Measurements from ENCODE around the gene NHSL1.
A peak's percentile ranks its signal among the peaks of the same experiment; 100 is the strongest.

Gene NHSL1

GRCh38 chr6:138451043-138451442 lies 48.3 kb downstream of the NHSL1 start:
- no peaks in the 10 kb centered on the region for H3K27me3 ChIP-seq (replicated peaks in 2 of 5; ENCODE audit: control insufficient read depth in 4 of 5, insufficient read depth in 5 of 5, low read length in 4 of 5)
- WGBS (ENCODE audit: insufficient coverage): 100% methylated on average over 3 of the region's 3 CpGs
- CTCF ChIA-PET: no interaction called here
- H3K9me3 ChIP-seq (ENCODE audit: control extremely low read depth in 1 of 5, control insufficient read depth in 4 of 5, insufficient read depth in 2 of 5, low read depth in 1 of 5, low read length in 4 of 5): no peaks in the 10 kb centered on the region
- no peaks in the 10 kb centered on the region for H3K36me3 ChIP-seq (ENCODE audit: control insufficient read depth in 4 of 4, insufficient read depth in 4 of 4, low read length in 3 of 4)
- H3K4me1 ChIP-seq (ENCODE audit: control extremely low read depth in 1 of 4, control insufficient read depth in 4 of 4, insufficient read depth in 4 of 4, low read length in 3 of 4): peaks cover 0 to 10% (median 5%) of the 10 kb centered on the region in 4 experiments
- DNase-seq: no peak
- POLR2A ChIA-PET: no interaction called here
- no peak overlapping the region for H3K4me3 ChIP-seq (ENCODE audit: control insufficient read depth in 1 of 7, extremely low read depth in 1 of 7, insufficient read depth in 4 of 7, low read depth in 2 of 7, low read length in 6 of 7)
- H3K27ac ChIP-seq (ENCODE audit: insufficient read depth in 1 of 2, low read depth in 1 of 2, low read length in 2 of 2, poor library complexity in 1 of 2, severe bottlenecking in 2 of 2): no peak overlapping the region

DNA sequence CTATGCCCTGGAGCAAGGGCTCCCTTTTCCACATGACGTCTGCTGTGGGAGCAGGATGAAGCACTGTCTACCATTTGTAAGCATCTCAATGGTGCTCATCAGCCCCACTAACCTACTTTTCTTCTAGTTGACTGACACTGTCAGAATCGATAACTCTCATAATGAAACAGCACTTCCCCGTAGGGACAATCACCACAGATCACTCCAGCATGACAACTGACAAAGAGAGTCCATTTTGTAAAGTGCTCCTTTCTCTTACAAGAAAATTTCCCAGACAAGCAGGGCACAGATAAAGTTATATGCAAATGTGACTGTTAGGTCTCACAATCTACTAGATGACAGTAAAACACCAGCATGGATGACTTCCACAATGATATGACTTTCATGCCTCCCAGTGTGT lies 48.8 kb downstream of the NHSL1 start:
- 96% methylated on average over 3 of the region's 3 CpGs for WGBS (ENCODE audit: insufficient coverage)
- no peaks in the 10 kb centered on the region for H3K27me3 ChIP-seq (replicated peaks in 2 of 5; ENCODE audit: control insufficient read depth in 4 of 5, insufficient read depth in 5 of 5, low read length in 4 of 5)
- H3K27ac ChIP-seq (ENCODE audit: insufficient read depth in 1 of 2, low read depth in 1 of 2, low read length in 2 of 2, poor library complexity in 1 of 2, severe bottlenecking in 2 of 2): no peak overlapping the region
- no peaks in the 10 kb centered on the region for H3K36me3 ChIP-seq (ENCODE audit: control insufficient read depth in 4 of 4, insufficient read depth in 4 of 4, low read length in 3 of 4)
- DNase-seq: no peak
- peaks cover 0 to 4% (median 0%) of the 10 kb centered on the region in 4 experiments for H3K4me1 ChIP-seq (ENCODE audit: control extremely low read depth in 1 of 4, control insufficient read depth in 4 of 4, insufficient read depth in 4 of 4, low read length in 3 of 4)
- H3K4me3 ChIP-seq (ENCODE audit: control insufficient read depth in 1 of 7, extremely low read depth in 1 of 7, insufficient read depth in 4 of 7, low read depth in 2 of 7, low read length in 6 of 7): no peak overlapping the region
- ChIA-PET CTCF (no interaction called here), POLR2A (no interaction called here)
- H3K9me3 ChIP-seq (ENCODE audit: control extremely low read depth in 1 of 5, control insufficient read depth in 4 of 5, insufficient read depth in 2 of 5, low read depth in 1 of 5, low read length in 4 of 5): no peaks in the 10 kb centered on the region

DNA sequence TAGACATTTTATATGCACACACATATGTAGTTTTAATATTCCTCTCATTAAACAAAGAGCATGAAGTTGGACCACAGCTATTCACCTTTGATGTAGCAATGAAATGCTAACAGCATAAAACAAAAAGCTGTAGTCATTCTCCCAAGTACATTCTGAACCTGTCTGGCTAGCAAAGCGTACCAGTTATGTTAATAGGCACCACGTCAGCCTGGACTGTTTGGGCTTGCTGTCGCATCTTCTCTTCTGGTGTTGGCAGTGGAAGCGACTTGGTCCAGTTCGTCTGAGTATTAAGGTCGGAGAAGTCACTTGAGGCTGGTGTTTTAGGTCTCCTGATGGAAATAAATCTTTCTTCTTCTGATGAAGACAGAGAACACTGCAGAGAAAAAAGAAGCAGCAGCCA lies 52.5 kb downstream of the NHSL1 start:
- H3K36me3 ChIP-seq (ENCODE audit: control insufficient read depth in 4 of 4, insufficient read depth in 4 of 4, low read length in 3 of 4): peaks cover 0 to 1% (median 0%) of the 10 kb centered on the region in 4 experiments
- no peak overlapping the region for H3K27ac ChIP-seq (ENCODE audit: insufficient read depth in 1 of 2, low read depth in 1 of 2, low read length in 2 of 2, poor library complexity in 1 of 2, severe bottlenecking in 2 of 2)
- DNase-seq: no peak
- POLR2A ChIA-PET: no interaction called here
- no peaks in the 10 kb centered on the region for H3K27me3 ChIP-seq (replicated peaks in 2 of 5; ENCODE audit: control insufficient read depth in 4 of 5, insufficient read depth in 5 of 5, low read length in 4 of 5)
- 97% methylated on average over 6 of the region's 6 CpGs for WGBS (ENCODE audit: insufficient coverage)
- H3K9me3 ChIP-seq (ENCODE audit: control extremely low read depth in 1 of 5, control insufficient read depth in 4 of 5, insufficient read depth in 2 of 5, low read depth in 1 of 5, low read length in 4 of 5): no peaks in the 10 kb centered on the region
- peaks cover 0 to 7% (median 3%) of the 10 kb centered on the region in 4 experiments for H3K4me1 ChIP-seq (ENCODE audit: control extremely low read depth in 1 of 4, control insufficient read depth in 4 of 4, insufficient read depth in 4 of 4, low read length in 3 of 4)
- H3K4me3 ChIP-seq (ENCODE audit: control insufficient read depth in 1 of 7, extremely low read depth in 1 of 7, insufficient read depth in 4 of 7, low read depth in 2 of 7, low read length in 6 of 7): no peak overlapping the region
- CTCF ChIA-PET: interaction anchor here (0.6 to 1.8 kb wide), 5 partner anchors 8 to 877 kb away, joined by 3 to 5 read pairs (median 4); no protein-coding TSS in a partner anchor

GRCh38 chr6:138443979-138444378 lies 55.3 kb downstream of the NHSL1 start:
- POLR2A ChIA-PET: no interaction called here

GRCh38 chr6:138442663-138443062 lies 56.6 kb downstream of the NHSL1 start:
- CTCF ChIA-PET: interaction anchor here (3.9 kb wide), 1 partner anchor 14 kb away, joined by 27 read pairs; no protein-coding TSS in a partner anchor
- DNase-seq: peak in 1 of 3 donors; percentile 39
- no peaks in the 10 kb centered on the region for H3K27me3 ChIP-seq (replicated peaks in 2 of 5; ENCODE audit: control insufficient read depth in 4 of 5, insufficient read depth in 5 of 5, low read length in 4 of 5)
- POLR2A ChIA-PET: interaction anchor here (0.5 kb wide), 1 partner anchor 34 kb away, joined by 3 read pairs; no protein-coding TSS in a partner anchor
- peaks cover 0 to 3% (median 0%) of the 10 kb centered on the region in 4 experiments for H3K36me3 ChIP-seq (ENCODE audit: control insufficient read depth in 4 of 4, insufficient read depth in 4 of 4, low read length in 3 of 4)
- no CpG with 5 or more reads among the region's 2 CpGs for WGBS (ENCODE audit: insufficient coverage)
- H3K27ac ChIP-seq (ENCODE audit: insufficient read depth in 1 of 2, low read depth in 1 of 2, low read length in 2 of 2, poor library complexity in 1 of 2, severe bottlenecking in 2 of 2): no peak overlapping the region
- H3K9me3 ChIP-seq (ENCODE audit: control extremely low read depth in 1 of 5, control insufficient read depth in 4 of 5, insufficient read depth in 2 of 5, low read depth in 1 of 5, low read length in 4 of 5): no peaks in the 10 kb centered on the region
- peaks cover 0 to 17% (median 4%) of the 10 kb centered on the region in 4 experiments for H3K4me1 ChIP-seq (ENCODE audit: control extremely low read depth in 1 of 4, control insufficient read depth in 4 of 4, insufficient read depth in 4 of 4, low read length in 3 of 4)
- no peak overlapping the region for H3K4me3 ChIP-seq (ENCODE audit: control insufficient read depth in 1 of 7, extremely low read depth in 1 of 7, insufficient read depth in 4 of 7, low read depth in 2 of 7, low read length in 6 of 7)

More at GRCh38 chr6:138443979-138444378, 55.3 kb downstream of the NHSL1 start:
- peak in 1 of 3 donors; percentile 5 for DNase-seq
- H3K27me3 ChIP-seq (replicated peaks in 2 of 5; ENCODE audit: control insufficient read depth in 4 of 5, insufficient read depth in 5 of 5, low read length in 4 of 5): no peaks in the 10 kb centered on the region
- no peak overlapping the region for H3K4me3 ChIP-seq (ENCODE audit: control insufficient read depth in 1 of 7, extremely low read depth in 1 of 7, insufficient read depth in 4 of 7, low read depth in 2 of 7, low read length in 6 of 7)
- no peaks in the 10 kb centered on the region for H3K9me3 ChIP-seq (ENCODE audit: control extremely low read depth in 1 of 5, control insufficient read depth in 4 of 5, insufficient read depth in 2 of 5, low read depth in 1 of 5, low read length in 4 of 5)
- CTCF ChIA-PET: interaction anchor here (0.8 kb wide), 1 partner anchor 14 kb away, joined by 3 read pairs; no protein-coding TSS in a partner anchor
- H3K4me1 ChIP-seq (ENCODE audit: control extremely low read depth in 1 of 4, control insufficient read depth in 4 of 4, insufficient read depth in 4 of 4, low read length in 3 of 4): peaks cover 0 to 17% (median 4%) of the 10 kb centered on the region in 4 experiments
- peaks cover 0 to 3% (median 0%) of the 10 kb centered on the region in 4 experiments for H3K36me3 ChIP-seq (ENCODE audit: control insufficient read depth in 4 of 4, insufficient read depth in 4 of 4, low read length in 3 of 4)
- H3K27ac ChIP-seq (ENCODE audit: insufficient read depth in 1 of 2, low read depth in 1 of 2, low read length in 2 of 2, poor library complexity in 1 of 2, severe bottlenecking in 2 of 2): no peak overlapping the region

- H3K27ac ChIP-seq (ENCODE audit: insufficient read depth in 1 of 2, low read depth in 1 of 2, low read length in 2 of 2, poor library complexity in 1 of 2, severe bottlenecking in 2 of 2): no peak overlapping the region
- H3K9me3 ChIP-seq (ENCODE audit: control extremely low read depth in 1 of 5, control insufficient read depth in 4 of 5, insufficient read depth in 2 of 5, low read depth in 1 of 5, low read length in 4 of 5): no peaks in the 10 kb centered on the region
- H3K4me1 ChIP-seq (ENCODE audit: control extremely low read depth in 1 of 4, control insufficient read depth in 4 of 4, insufficient read depth in 4 of 4, low read length in 3 of 4): peaks cover 0 to 17% (median 4%) of the 10 kb centered on the region in 4 experiments
- ChIA-PET CTCF (interaction anchor here (1.1 to 3.9 kb wide), 2 partner anchors 13 to 35 kb away, joined by 4 to 27 read pairs; no protein-coding TSS in a partner anchor), POLR2A (interaction anchor here (0.5 kb wide), 1 partner anchor 35 kb away, joined by 3 read pairs; no protein-coding TSS in a partner anchor)
- peak in 2 of 3 donors; percentile 11 to 30 for DNase-seq
- peaks cover 0 to 3% (median 0%) of the 10 kb centered on the region in 4 experiments for H3K36me3 ChIP-seq (ENCODE audit: control insufficient read depth in 4 of 4, insufficient read depth in 4 of 4, low read length in 3 of 4)
- WGBS (ENCODE audit: insufficient coverage): 63% methylated on average over 2 of the region's 6 CpGs
- H3K4me3 ChIP-seq (ENCODE audit: control insufficient read depth in 1 of 7, extremely low read depth in 1 of 7, insufficient read depth in 4 of 7, low read depth in 2 of 7, low read length in 6 of 7): no peak overlapping the region
- H3K27me3 ChIP-seq (replicated peaks in 2 of 5; ENCODE audit: control insufficient read depth in 4 of 5, insufficient read depth in 5 of 5, low read length in 4 of 5): no peaks in the 10 kb centered on the region
Measured at GRCh38 chr6:138441965-138442364, 57.3 kb downstream of the NHSL1 start.

GRCh38 chr6:138440758-138441357 lies 58.4 kb downstream of the NHSL1 start:
- H3K27me3 ChIP-seq (replicated peaks in 2 of 5; ENCODE audit: control insufficient read depth in 4 of 5, insufficient read depth in 5 of 5, low read length in 4 of 5): no peaks in the 10 kb centered on the region
- no peak overlapping the region for H3K4me3 ChIP-seq (ENCODE audit: control insufficient read depth in 1 of 7, extremely low read depth in 1 of 7, insufficient read depth in 4 of 7, low read depth in 2 of 7, low read length in 6 of 7)
- WGBS (ENCODE audit: insufficient coverage): 86% methylated on average over 1 of the region's 4 CpGs
- DNase-seq: peak in 2 of 3 donors; percentile 47 to 70
- peaks cover 0 to 3% (median 0%) of the 10 kb centered on the region in 4 experiments for H3K36me3 ChIP-seq (ENCODE audit: control insufficient read depth in 4 of 4, insufficient read depth in 4 of 4, low read length in 3 of 4)
- ChIA-PET POLR2A (no interaction called here), CTCF (interaction anchor here (0.6 to 3.9 kb wide), 4 partner anchors 12 to 34 kb away, joined by 3 to 27 read pairs (median 4); no protein-coding TSS in a partner anchor)
- H3K4me1 ChIP-seq (ENCODE audit: control extremely low read depth in 1 of 4, control insufficient read depth in 4 of 4, insufficient read depth in 4 of 4, low read length in 3 of 4): peaks cover 0 to 17% (median 4%) of the 10 kb centered on the region in 4 experiments
- H3K27ac ChIP-seq (ENCODE audit: insufficient read depth in 1 of 2, low read depth in 1 of 2, low read length in 2 of 2, poor library complexity in 1 of 2, severe bottlenecking in 2 of 2): no peak overlapping the region
- no peaks in the 10 kb centered on the region for H3K9me3 ChIP-seq (ENCODE audit: control extremely low read depth in 1 of 5, control insufficient read depth in 4 of 5, insufficient read depth in 2 of 5, low read depth in 1 of 5, low read length in 4 of 5)

Data from common myeloid progenitor, CD34-positive (primary cell).